ENCODE data around the gene BRD3OS. TPM values are rescaled to one million over a fixed set of nuclear protein-coding genes. Genes with fewer than 3 reads are reported as not detected.

BRD3OS gene
- total and polyA plus RNA-seq, 2 of the 4 experiments (the other 2 are of a cell fraction), result 15.8 to 20.7 TPM

DNA sequence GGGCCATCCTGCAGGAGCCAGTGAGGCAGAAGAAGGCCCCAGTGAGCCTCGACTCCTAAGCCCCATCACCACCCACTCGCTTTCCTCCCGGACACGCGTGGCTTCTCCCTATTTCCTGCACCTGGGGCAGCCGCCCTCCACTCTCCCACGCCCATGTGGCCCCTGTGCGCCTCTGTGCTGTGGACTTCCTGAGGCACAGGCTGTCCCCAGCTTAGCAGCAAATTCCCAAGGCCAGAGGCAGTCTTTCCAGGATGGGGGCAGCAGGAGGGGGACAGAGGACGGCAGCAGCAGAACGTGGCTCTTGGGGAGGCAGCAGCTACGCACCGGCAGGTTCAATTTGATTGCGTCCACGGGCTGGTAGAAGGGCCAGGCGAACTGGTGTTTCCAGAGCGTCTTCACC is 27.7 kb downstream of the BRD3OS start:
- Histone ChIP-seq H3K18ac (ENCODE audit: low read depth, low read length) (no peak overlapping the region), H3K14ac (replicated peaks; ENCODE audit: low read depth, low read length) (no peak overlapping the region), H2AFZ (replicated peaks; ENCODE audit: low read length, poor library complexity) (no peak overlapping the region), H2AK9ac (replicated peaks; ENCODE audit: low read depth, low read length, poor library complexity) (no peak overlapping the region), H3K23ac (ENCODE audit: low read depth, low read length) (no peak overlapping the region), H3K27ac (ENCODE audit: insufficient read depth, low read length) (no peak overlapping the region), H3K9me1 (ENCODE audit: insufficient read depth, low read length) (peaks cover 4% of the 10 kb centered on the region; the same call in 1 of the 2 replicates), H2BK15ac (ENCODE audit: low read depth, low read length) (no peak overlapping the region), H3K36me3 (ENCODE audit: control insufficient read depth, insufficient read depth, low read length) (peaks cover 43% of the 10 kb centered on the region), H3K79me1 (ENCODE audit: low read depth in 1 of 2, low read length in 2 of 2) (peaks cover 19 to 44% of the 10 kb centered on the region in 2 experiments), H2BK120ac (ENCODE audit: low read depth, low read length) (no peak overlapping the region), H2AK5ac (ENCODE audit: low read depth, low read length) (no peak overlapping the region), H4K91ac (ENCODE audit: insufficient read depth, low read depth, low read length) (no peak overlapping the region), H3K4me2 (ENCODE audit: low read depth, low read length) (no peak overlapping the region), H3K4ac (ENCODE audit: low read depth, low read length) (no peak overlapping the region), H3K4me3 (ENCODE audit: insufficient read depth, low read depth, low read length) (no peak overlapping the region), H3K27me3 (ENCODE audit: control insufficient read depth, insufficient read depth, low read length) (no peaks in the 10 kb centered on the region), H3K4me1 (ENCODE audit: control insufficient read depth, insufficient read depth, low read length) (peaks cover 13% of the 10 kb centered on the region), H4K5ac (ENCODE audit: low read depth, low read length) (no peak overlapping the region), H3K9ac (ENCODE audit: low read depth, low read length) (no peak overlapping the region), H4K20me1 (ENCODE audit: insufficient read depth, low read length) (peaks cover 42% of the 10 kb centered on the region), H4K8ac (ENCODE audit: low read depth in 2 of 2, low read length in 2 of 2) (no peak overlapping the region), H3K9me3 (ENCODE audit: control insufficient read depth, insufficient read depth, low read length) (no peaks in the 10 kb centered on the region), H2BK20ac (ENCODE audit: low read depth, low read length) (no peak overlapping the region), H3K56ac (ENCODE audit: extremely low read depth, insufficient read depth, low read length) (no peak overlapping the region), H2BK5ac (ENCODE audit: low read depth, low read length, poor library complexity, severe bottlenecking) (no peak overlapping the region)
- ATAC-seq (ENCODE audit: low read depth) (no peak), DNase-seq (no peak)
- POLR2A ChIA-PET (ENCODE audit: unreplicated experiment), result no interaction called here
- dilution Hi-C loops (cut with HindIII; ENCODE audit: low sequenced_read_pairs, unreplicated experiment) (no loop called here), in situ Hi-C loops (cut with MboI; ENCODE audit: low sequenced_read_pairs) (no loop called here), intact Hi-C loops (cut with micrococcal nuclease) (no loop called here)
- BruUV-seq (replicated peaks), result no TSS peak
- CTCF ChIA-PET, result no interaction called here
- WGBS, 2 experiments (ENCODE audit: extremely low coverage in 2 of 2, insufficient read length in 1 of 2), result 95% methylated on average over 7 of the region's 16 CpGs; no CpG with 5 or more reads in 1 of the 2 experiments
- TF ChIP-seq, protein P1, sequence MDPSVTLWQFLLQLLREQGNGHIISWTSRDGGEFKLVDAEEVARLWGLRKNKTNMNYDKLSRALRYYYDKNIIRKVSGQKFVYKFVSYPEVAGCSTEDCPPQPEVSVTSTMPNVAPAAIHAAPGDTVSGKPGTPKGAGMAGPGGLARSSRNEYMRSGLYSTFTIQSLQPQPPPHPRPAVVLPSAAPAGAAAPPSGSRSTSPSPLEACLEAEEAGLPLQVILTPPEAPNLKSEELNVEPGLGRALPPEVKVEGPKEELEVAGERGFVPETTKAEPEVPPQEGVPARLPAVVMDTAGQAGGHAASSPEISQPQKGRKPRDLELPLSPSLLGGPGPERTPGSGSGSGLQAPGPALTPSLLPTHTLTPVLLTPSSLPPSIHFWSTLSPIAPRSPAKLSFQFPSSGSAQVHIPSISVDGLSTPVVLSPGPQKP (IDR thresholded peaks at IDR 0.05; ENCODE audit: borderline replicate concordance, low read depth, low read length), result no peak
- no peak for TF ChIP-seq RFX5 (IDR thresholded peaks at IDR 0.05; ENCODE audit: low read depth, low read length)
- TF ChIP-seq MAZ (IDR thresholded peaks at IDR 0.05; ENCODE audit: borderline replicate concordance, low read depth, low read length), result no peak
- no peak for TF ChIP-seq RCOR1 (IDR thresholded peaks at IDR 0.05; ENCODE audit: insufficient replicate concordance, low read length)
- no peak for TF ChIP-seq CEBPB (IDR thresholded peaks at IDR 0.05; ENCODE audit: low read depth, low read length)
- TF ChIP-seq, protein P2, sequence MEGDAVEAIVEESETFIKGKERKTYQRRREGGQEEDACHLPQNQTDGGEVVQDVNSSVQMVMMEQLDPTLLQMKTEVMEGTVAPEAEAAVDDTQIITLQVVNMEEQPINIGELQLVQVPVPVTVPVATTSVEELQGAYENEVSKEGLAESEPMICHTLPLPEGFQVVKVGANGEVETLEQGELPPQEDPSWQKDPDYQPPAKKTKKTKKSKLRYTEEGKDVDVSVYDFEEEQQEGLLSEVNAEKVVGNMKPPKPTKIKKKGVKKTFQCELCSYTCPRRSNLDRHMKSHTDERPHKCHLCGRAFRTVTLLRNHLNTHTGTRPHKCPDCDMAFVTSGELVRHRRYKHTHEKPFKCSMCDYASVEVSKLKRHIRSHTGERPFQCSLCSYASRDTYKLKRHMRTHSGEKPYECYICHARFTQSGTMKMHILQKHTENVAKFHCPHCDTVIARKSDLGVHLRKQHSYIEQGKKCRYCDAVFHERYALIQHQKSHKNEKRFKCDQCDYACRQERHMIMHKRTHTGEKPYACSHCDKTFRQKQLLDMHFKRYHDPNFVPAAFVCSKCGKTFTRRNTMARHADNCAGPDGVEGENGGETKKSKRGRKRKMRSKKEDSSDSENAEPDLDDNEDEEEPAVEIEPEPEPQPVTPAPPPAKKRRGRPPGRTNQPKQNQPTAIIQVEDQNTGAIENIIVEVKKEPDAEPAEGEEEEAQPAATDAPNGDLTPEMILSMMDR (conservative IDR thresholded peaks at IDR 0.05; ENCODE audit: low read depth, low read length), result no peak
- no peak for TF ChIP-seq MAFK (IDR thresholded peaks at IDR 0.05; ENCODE audit: low read depth, low read length)
- no peak for TF ChIP-seq FOS (IDR thresholded peaks at IDR 0.05; ENCODE audit: low read depth, low read length)
- no peak for TF ChIP-seq RAD21 (IDR thresholded peaks at IDR 0.05; ENCODE audit: low read length)
- no peak for TF ChIP-seq NFE2L2 (IDR thresholded peaks at IDR 0.05; ENCODE audit: low read depth, low read length)
- no peak for TF ChIP-seq BHLHE40 (IDR thresholded peaks at IDR 0.05; ENCODE audit: low read depth, low read length)
- TF ChIP-seq, protein P3, sequence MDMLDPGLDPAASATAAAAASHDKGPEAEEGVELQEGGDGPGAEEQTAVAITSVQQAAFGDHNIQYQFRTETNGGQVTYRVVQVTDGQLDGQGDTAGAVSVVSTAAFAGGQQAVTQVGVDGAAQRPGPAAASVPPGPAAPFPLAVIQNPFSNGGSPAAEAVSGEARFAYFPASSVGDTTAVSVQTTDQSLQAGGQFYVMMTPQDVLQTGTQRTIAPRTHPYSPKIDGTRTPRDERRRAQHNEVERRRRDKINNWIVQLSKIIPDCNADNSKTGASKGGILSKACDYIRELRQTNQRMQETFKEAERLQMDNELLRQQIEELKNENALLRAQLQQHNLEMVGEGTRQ (IDR thresholded peaks at IDR 0.05; ENCODE audit: low read depth, low read length), result no peak
- no peak for TF ChIP-seq POLR2A (IDR thresholded peaks at IDR 0.05; ENCODE audit: low read depth, low read length)
